DOHH2 (cell line): Measurements from ENCODE around the gene IRAK2.

Experiments used
- H3F3A ChIP-seq: fragments of 200-600 bp; sonication (generic), shearing (Covaris generic); 2 replicates; pipeline ENCODE4 v1.6.0; 2016; ENCODE audit warnings: antibody characterized with exemption, mild to moderate bottlenecking; ENCODE audit not compliant: control insufficient read depth, insufficient read depth
- H3K27ac ChIP-seq: fragments of 200-600 bp; sonication (generic); 2 replicates; pipeline ENCODE4 v1.5.1; 2014; ENCODE audit warnings: low read depth, mild to moderate bottlenecking, low read length, moderate library complexity
- H3K27me3 ChIP-seq: fragments of 200-600 bp; sonication (generic); 2 replicates; pipeline ENCODE4 v1.6.1; 2014; ENCODE audit warnings: mild to moderate bottlenecking, low read length, mixed read lengths; ENCODE audit not compliant: control insufficient read depth
- H3K36me3 ChIP-seq: fragments of 200-600 bp; sonication (generic); 2 replicates; pipeline ENCODE4 v1.6.1; 2014; ENCODE audit warnings: mild to moderate bottlenecking, low read length, moderate library complexity, mixed read lengths; ENCODE audit not compliant: control insufficient read depth
- H3K4me1 ChIP-seq: fragments of 200-600 bp; sonication (generic); 2 replicates; pipeline ENCODE4 v1.6.1; 2014; ENCODE audit warnings: mild to moderate bottlenecking, low read length, mixed read lengths; ENCODE audit not compliant: control insufficient read depth
- H3K4me2 ChIP-seq: fragments of 200-600 bp; sonication (generic); 2 replicates; pipeline ENCODE4 v1.6.0; 2014; ENCODE audit warnings: mild to moderate bottlenecking, low read length, moderate library complexity
- H3K4me3 ChIP-seq: fragments of 200-600 bp; sonication (generic); 2 replicates; pipeline ENCODE4 v1.5.1; 2014; ENCODE audit warnings: mild to moderate bottlenecking, low read length, mixed read lengths
- H3K79me2 ChIP-seq: fragments of 200-600 bp; sonication (generic); 2 replicates; pipeline ENCODE4 v1.6.1; 2014; ENCODE audit warnings: mild to moderate bottlenecking, low read length, mixed read lengths; ENCODE audit not compliant: control insufficient read depth
- H3K9me2 ChIP-seq: fragments of 200-600 bp; sonication (generic); replicated peaks from 2 replicates; pipeline ENCODE4 v1.6.1; 2014; ENCODE audit warnings: mild to moderate bottlenecking, low read length, mixed read lengths; ENCODE audit not compliant: control insufficient read depth
- H3K9me3 ChIP-seq: fragments of 200-600 bp; sonication (generic); 2 replicates; pipeline ENCODE4 v1.6.1; 2014; ENCODE audit warnings: antibody characterized with exemption, low read length, mixed read lengths; ENCODE audit not compliant: control insufficient read depth, insufficient read depth
- H4K20me1 ChIP-seq: fragments of 200-600 bp; sonication (generic); 2 replicates; pipeline ENCODE4 v1.6.0; 2014; ENCODE audit warnings: low read depth, mild to moderate bottlenecking, antibody characterized with exemption, low read length, moderate library complexity; ENCODE audit not compliant: control insufficient read depth, insufficient read depth
- EZH2phosphoT487 ChIP-seq: fragments of 200-600 bp; sonication (generic); IDR thresholded peaks from 2 replicates; pipeline ENCODE4 v1.6.1; 2017; ENCODE audit warnings: borderline replicate concordance, mild to moderate bottlenecking, antibody characterized with exemption, low read length, moderate library complexity, mixed read lengths
- TF ChIP-seq, protein P1 (sequence below): fragments of 200-600 bp; sonication (generic); IDR thresholded peaks from one replicate; pipeline ENCODE4 v1.5.1; 2014; ENCODE audit warnings: antibody characterized with exemption, mild to moderate bottlenecking, low read depth, low read length; ENCODE audit not compliant: poor library complexity, severe bottlenecking

Gene IRAK2

GRCh38 chr3:10184250-10184649 is 19.5 kb downstream of the IRAK2 start:
- peaks cover 50% of the 10 kb centered on the region for H3K36me3 ChIP-seq
- H3K9me2 ChIP-seq = no peaks in the 10 kb centered on the region
- peaks cover 84% of the 10 kb centered on the region for H3K4me1 ChIP-seq
- H3K79me2 ChIP-seq = peaks cover 31% of the 10 kb centered on the region
- H4K20me1 ChIP-seq = no peaks in the 10 kb centered on the region
- no peak overlapping the region for H3K4me2 ChIP-seq
- no peaks in the 10 kb centered on the region for H3K27me3 ChIP-seq
- TF ChIP-seq, protein P1, sequence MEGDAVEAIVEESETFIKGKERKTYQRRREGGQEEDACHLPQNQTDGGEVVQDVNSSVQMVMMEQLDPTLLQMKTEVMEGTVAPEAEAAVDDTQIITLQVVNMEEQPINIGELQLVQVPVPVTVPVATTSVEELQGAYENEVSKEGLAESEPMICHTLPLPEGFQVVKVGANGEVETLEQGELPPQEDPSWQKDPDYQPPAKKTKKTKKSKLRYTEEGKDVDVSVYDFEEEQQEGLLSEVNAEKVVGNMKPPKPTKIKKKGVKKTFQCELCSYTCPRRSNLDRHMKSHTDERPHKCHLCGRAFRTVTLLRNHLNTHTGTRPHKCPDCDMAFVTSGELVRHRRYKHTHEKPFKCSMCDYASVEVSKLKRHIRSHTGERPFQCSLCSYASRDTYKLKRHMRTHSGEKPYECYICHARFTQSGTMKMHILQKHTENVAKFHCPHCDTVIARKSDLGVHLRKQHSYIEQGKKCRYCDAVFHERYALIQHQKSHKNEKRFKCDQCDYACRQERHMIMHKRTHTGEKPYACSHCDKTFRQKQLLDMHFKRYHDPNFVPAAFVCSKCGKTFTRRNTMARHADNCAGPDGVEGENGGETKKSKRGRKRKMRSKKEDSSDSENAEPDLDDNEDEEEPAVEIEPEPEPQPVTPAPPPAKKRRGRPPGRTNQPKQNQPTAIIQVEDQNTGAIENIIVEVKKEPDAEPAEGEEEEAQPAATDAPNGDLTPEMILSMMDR = no peak
- TF ChIP-seq EZH2phosphoT487 = no peak
- no peak overlapping the region for H3K4me3 ChIP-seq
- H3K27ac ChIP-seq = peak overlapping the region; percentile 29
- peaks cover 15% of the 10 kb centered on the region for H3F3A ChIP-seq
- H3K9me3 ChIP-seq = no peaks in the 10 kb centered on the region

- Histone ChIP-seq H3K27me3 (no peaks in the 10 kb centered on the region), H3K4me3 (no peak overlapping the region), H3F3A (peaks cover 15% of the 10 kb centered on the region), H3K4me1 (peaks cover 81% of the 10 kb centered on the region), H4K20me1 (no peaks in the 10 kb centered on the region), H3K27ac (peak overlapping the region; percentile 36), H3K79me2 (peaks cover 20% of the 10 kb centered on the region), H3K4me2 (peak overlapping the region; percentile 38), H3K9me3 (no peaks in the 10 kb centered on the region), H3K36me3 (peaks cover 43% of the 10 kb centered on the region), H3K9me2 (no peaks in the 10 kb centered on the region)
- TF ChIP-seq EZH2phosphoT487 = no peak
- TF ChIP-seq, protein P1 = no peak
Observed at GRCh38 chr3:10185804-10186762, 21.4 kb downstream of the IRAK2 start.

- Histone ChIP-seq H3K4me2 (peak overlapping the region; percentile 28), H3K36me3 (peaks cover 49% of the 10 kb centered on the region), H4K20me1 (no peaks in the 10 kb centered on the region), H3K27me3 (no peaks in the 10 kb centered on the region), H3K79me2 (peaks cover 32% of the 10 kb centered on the region), H3K4me3 (no peak overlapping the region), H3K27ac (no peak overlapping the region), H3K9me2 (no peaks in the 10 kb centered on the region), H3F3A (peaks cover 13% of the 10 kb centered on the region), H3K9me3 (no peaks in the 10 kb centered on the region), H3K4me1 (peaks cover 81% of the 10 kb centered on the region)
- no peak for TF ChIP-seq EZH2phosphoT487
- TF ChIP-seq, protein P1 = no peak
Observed at GRCh38 chr3:10187290-10187876, 22.7 kb downstream of the IRAK2 start.
